Ascending aorta (tissue), 2 donors: ENCODE results near the gene EFCAB12. TPM values are rescaled to one million over a fixed set of nuclear protein-coding genes. Genes with fewer than 3 reads are reported as not detected.

ENCODE experiments used
- DNase-seq, 2 donors: peaks; one replicate each; pipeline ENCODE4 v3.0.0-alpha.2; 2019; ENCODE audit warnings: low spot score in 2 of 2
- H3K27ac ChIP-seq, 2 donors: fragments of 200-600 bp; sonication (generic); one replicate each; pipeline ENCODE4 v1.5.1; 2016 to 2017; ENCODE audit warnings: mild to moderate bottlenecking in 1 of 2
- H3K27me3 ChIP-seq: fragments of 200-600 bp; sonication (generic); one replicate; pipeline ENCODE4 v1.5.1; 2017
- H3K36me3 ChIP-seq, 2 donors: fragments of 200-600 bp; sonication (generic); one replicate each; pipeline ENCODE4 v1.5.1; 2016
- H3K4me1 ChIP-seq, 2 donors: fragments of 200-600 bp; sonication (generic); one replicate each; pipeline ENCODE4 v1.5.1; 2016 to 2017; ENCODE audit warnings: mild to moderate bottlenecking in 1 of 2
- H3K4me3 ChIP-seq, 2 donors: fragments of 200-600 bp; sonication (generic); one replicate each; pipeline ENCODE4 v1.5.1; 2016 to 2017; ENCODE audit warnings: mild to moderate bottlenecking in 1 of 2
- H3K9me3 ChIP-seq, 2 donors: fragments of 200-600 bp; sonication (generic); one replicate each; pipeline ENCODE4 v1.5.1; 2016
- CTCF ChIP-seq, 3 experiments: fragments of 200-600 bp in 2 of 3; fragments of 450-650 bp in 1 of 3; sonication (generic) in 2 of 3; IDR thresholded peaks; one replicate each; pipeline ENCODE4 v1.5.1; 2016 to 2019; ENCODE audit warnings: antibody characterized with exemption in 3 of 3, mild to moderate bottlenecking in 1 of 3, moderate library complexity in 1 of 3
- intact Hi-C: fragments of 100-400 bp; cut with DNase I; formaldehyde crosslinking; loops from one replicate; pipeline ENCODE4 v1.15.1; 2023
- total RNA-seq: library from RNA; depleted of rRNA; stranded (reverse); fragments of >200 nt; gene quantifications from one replicate; pipeline ENCODE4 v1.1.0, GENCODE V29; 2016

Gene EFCAB12
- total RNA-seq, 1 donor from 2014 or later, result not detected

- H3K9me3 ChIP-seq, result no peaks in the 10 kb centered on the region
- DNase-seq, result no peak
- no peaks in the 10 kb centered on the region for H3K27me3 ChIP-seq
- peaks cover 14 to 46% of the 10 kb centered on the region in 2 donors for H3K36me3 ChIP-seq
- TF ChIP-seq CTCF (IDR thresholded peaks at IDR 0.05), result no peak
- no peaks in the 10 kb centered on the region for H3K4me1 ChIP-seq
- no peak overlapping the region for H3K4me3 ChIP-seq
- intact Hi-C loops, result no loop called here
- H3K27ac ChIP-seq, result no peak overlapping the region
Observed at GRCh38 chr3:129473067-129473768, 44.8 kb upstream of the EFCAB12 start.

GRCh38 chr3:129470861-129471260, 42.4 kb upstream of the EFCAB12 start:
- intact Hi-C loops, result no loop called here
- Histone ChIP-seq H3K36me3 (peaks cover 5 to 32% of the 10 kb centered on the region in 2 donors), H3K4me1 (no peaks in the 10 kb centered on the region), H3K27me3 (no peaks in the 10 kb centered on the region), H3K9me3 (no peaks in the 10 kb centered on the region), H3K4me3 (no peak overlapping the region), H3K27ac (no peak overlapping the region)
- no peak for DNase-seq
- TF ChIP-seq CTCF (IDR thresholded peaks at IDR 0.05), result no peak

- DNase-seq, result no peak
- Histone ChIP-seq H3K4me1 (no peaks in the 10 kb centered on the region), H3K4me3 (no peak overlapping the region), H3K36me3 (peaks cover 2 to 38% of the 10 kb centered on the region in 2 donors), H3K9me3 (no peaks in the 10 kb centered on the region), H3K27me3 (no peaks in the 10 kb centered on the region), H3K27ac (no peak overlapping the region)
- no peak for TF ChIP-seq CTCF (IDR thresholded peaks at IDR 0.05)
- intact Hi-C loops, result no loop called here
Observed at GRCh38 chr3:129469026-129469425, 40.6 kb upstream of the EFCAB12 start.

GRCh38 chr3:129467932-129468331, 39.5 kb upstream of the EFCAB12 start:
- no peaks in the 10 kb centered on the region for H3K9me3 ChIP-seq
- no peak for TF ChIP-seq CTCF (IDR thresholded peaks at IDR 0.05)
- no peaks in the 10 kb centered on the region for H3K4me1 ChIP-seq
- H3K27me3 ChIP-seq, result no peaks in the 10 kb centered on the region
- DNase-seq, result no peak
- peaks cover 2 to 47% of the 10 kb centered on the region in 2 donors for H3K36me3 ChIP-seq
- intact Hi-C loops, result no loop called here
- no peak overlapping the region for H3K27ac ChIP-seq
- no peak overlapping the region for H3K4me3 ChIP-seq

GRCh38 chr3:129463716-129464115, 35.3 kb upstream of the EFCAB12 start:
- Histone ChIP-seq H3K27me3 (no peaks in the 10 kb centered on the region), H3K4me1 (no peaks in the 10 kb centered on the region), H3K36me3 (peaks cover 6 to 43% of the 10 kb centered on the region in 2 donors), H3K27ac (no peak overlapping the region), H3K9me3 (no peaks in the 10 kb centered on the region), H3K4me3 (no peak overlapping the region)
- no peak for TF ChIP-seq CTCF (IDR thresholded peaks at IDR 0.05)
- intact Hi-C loops, result no loop called here
- DNase-seq, result no peak
